Stimulated activated CD4-positive, alpha-beta T cell treated with anti-CD3 and anti-CD28 coated beads, Interleukin-4, amount 100 ng/mL, for 48 hours (primary cell): Measurements from ENCODE around the gene CACNA1B.
A peak's percentile ranks its signal among the peaks of the same experiment; 100 is the strongest.
"Not testable (repeated sequence)": the region's sequence is repeated elsewhere in the genome, so short reads cannot be mapped to it uniquely, and the experiment has no call there.

ENCODE experiments used
- DNase-seq, 2 donors: peaks; one replicate each; pipeline ENCODE4 v3.0.0-alpha.2; 2020; ENCODE audit warnings: low read depth in 2 of 2

Gene CACNA1B

GRCh38 chr9:137865581-137866145, 11.9 kb upstream of the CACNA1B start:
- DNase-seq: no peak

- no peak for DNase-seq
These were observed 11.1 kb upstream of the CACNA1B start for GRCh38 chr9:137866226-137867141.

GRCh38 chr9:137870432-137870831, 7.2 kb upstream of the CACNA1B start:
- DNase-seq: no peak

GRCh38 chr9:137872296-137872695, 5.3 kb upstream of the CACNA1B start:
- no peak for DNase-seq

- no peak for DNase-seq
These were observed 4.2 kb upstream of the CACNA1B start for GRCh38 chr9:137873408-137873807.

- DNase-seq: no peak
These were observed 3.7 kb upstream of the CACNA1B start for GRCh38 chr9:137873858-137874362.

GRCh38 chr9:137875354-137875753, 2.2 kb upstream of the CACNA1B start:
- DNase-seq: no peak

- no peak for DNase-seq
These were observed 1.7 kb upstream of the CACNA1B start for GRCh38 chr9:137875846-137876245.

GRCh38 chr9:137876269-137876668, 1.3 kb upstream of the CACNA1B start:
- DNase-seq: no peak

- no peak for DNase-seq
These were observed 698 bp upstream of the CACNA1B start for GRCh38 chr9:137876781-137877386.

GRCh38 chr9:137878146-137878941, 762 bp downstream of the CACNA1B start:
- DNase-seq: peak in 1 of 2 donors; percentile 16

- no peak for DNase-seq
These were observed 1.5 kb downstream of the CACNA1B start for GRCh38 chr9:137879052-137879451.

GRCh38 chr9:137879566-137880150, 2.1 kb downstream of the CACNA1B start:
- no peak for DNase-seq

GRCh38 chr9:137880160-137880975, 2.8 kb downstream of the CACNA1B start:
- no peak for DNase-seq

GRCh38 chr9:137880976-137881530, 3.5 kb downstream of the CACNA1B start:
- DNase-seq: no peak

GRCh38 chr9:137881591-137882505, 4.3 kb downstream of the CACNA1B start:
- no peak for DNase-seq

- no peak for DNase-seq
These were observed 4.9 kb downstream of the CACNA1B start for GRCh38 chr9:137882506-137882821.

- DNase-seq: not testable (repeated sequence)
These were observed 6.4 kb downstream of the CACNA1B start for GRCh38 chr9:137883977-137884376.

GRCh38 chr9:137884547-137884946, 7.0 kb downstream of the CACNA1B start:
- DNase-seq: peak in 1 of 2 donors; percentile 21
